ACC112 (cell line): Measurements from ENCODE around the gene MBP.

Experiments
- H2AFZ ChIP-seq: fragments of 200-600 bp; sonication (generic); one replicate; pipeline ENCODE4 v1.6.0; 2017; ENCODE audit warnings: antibody characterized with exemption, low read length; ENCODE audit not compliant: unreplicated experiment
- H3K27ac ChIP-seq: fragments of 200-600 bp; sonication (generic); 2 replicates; pipeline ENCODE4 v1.5.1; 2014; ENCODE audit warnings: low read depth, mild to moderate bottlenecking, antibody characterized with exemption, low read length, moderate library complexity
- H3K27me3 ChIP-seq: fragments of 200-600 bp; sonication (generic); 2 replicates; pipeline ENCODE4 v1.6.1; 2014; ENCODE audit warnings: mild to moderate bottlenecking, antibody characterized with exemption, low read length, moderate library complexity, mixed read lengths; ENCODE audit not compliant: insufficient read depth
- H3K36me3 ChIP-seq: fragments of 200-600 bp; sonication (generic); 2 replicates; pipeline ENCODE4 v1.6.1; 2016; ENCODE audit warnings: mild to moderate bottlenecking, antibody characterized with exemption, low read length, moderate library complexity, mixed read lengths; ENCODE audit not compliant: insufficient read depth
- H3K4me1 ChIP-seq: fragments of 200-600 bp; sonication (generic); one replicate; pipeline ENCODE4 v1.6.1; 2016; ENCODE audit warnings: low read length, mixed read lengths; ENCODE audit not compliant: insufficient read depth, unreplicated experiment, control insufficient read depth
- H3K4me3 ChIP-seq: fragments of 200-600 bp; sonication (generic); 2 replicates; pipeline ENCODE4 v1.5.1; 2014; ENCODE audit warnings: mild to moderate bottlenecking, low read depth, low read length
- H3K79me2 ChIP-seq: fragments of 200-600 bp; sonication (generic); one replicate; pipeline ENCODE4 v1.6.0; 2016; ENCODE audit warnings: low read length; ENCODE audit not compliant: control insufficient read depth, unreplicated experiment, insufficient read depth

The MBP gene

GRCh38 chr18:77015771-77016710 is 116.5 kb downstream of the MBP start:
- no peak overlapping the region for H3K27ac ChIP-seq
- H2AFZ ChIP-seq, result no peak overlapping the region
- H3K4me1 ChIP-seq, result no peaks in the 10 kb centered on the region
- H3K79me2 ChIP-seq, result no peaks in the 10 kb centered on the region
- no peak overlapping the region for H3K4me3 ChIP-seq
- H3K27me3 ChIP-seq, result no peaks in the 10 kb centered on the region
- H3K36me3 ChIP-seq, result no peaks in the 10 kb centered on the region; the same call in 1 of the 2 replicates

GRCh38 chr18:77015169-77015568 is 117.4 kb downstream of the MBP start:
- Histone ChIP-seq H3K4me1 (no peaks in the 10 kb centered on the region), H3K79me2 (no peaks in the 10 kb centered on the region), H3K4me3 (no peak overlapping the region), H3K27ac (no peak overlapping the region), H3K36me3 (no peaks in the 10 kb centered on the region; the same call in 1 of the 2 replicates), H2AFZ (no peak overlapping the region), H3K27me3 (no peaks in the 10 kb centered on the region)

DNA sequence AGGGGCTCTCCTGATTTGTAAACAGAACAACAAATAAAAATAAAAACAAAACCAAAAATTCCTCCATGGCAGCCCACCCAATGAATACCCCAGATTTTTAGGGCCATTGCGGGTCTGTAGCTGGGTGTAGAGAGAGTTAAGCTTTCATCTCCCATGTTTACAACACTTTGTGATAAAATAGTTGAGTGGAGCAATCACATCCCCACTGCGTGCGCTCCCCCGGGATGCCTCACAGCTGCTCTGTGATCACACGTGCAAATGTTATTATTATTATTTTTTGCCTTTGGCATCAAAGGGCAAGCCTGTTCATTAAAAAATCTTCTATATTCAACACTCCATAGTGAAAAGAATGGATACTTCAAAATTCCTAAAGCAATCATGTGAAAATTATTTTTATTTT is 118.0 kb downstream of the MBP start:
- Histone ChIP-seq H3K79me2 (no peaks in the 10 kb centered on the region), H3K4me3 (no peak overlapping the region), H2AFZ (no peak overlapping the region), H3K27ac (no peak overlapping the region), H3K27me3 (no peaks in the 10 kb centered on the region), H3K4me1 (no peaks in the 10 kb centered on the region), H3K36me3 (no peaks in the 10 kb centered on the region; the same call in 1 of the 2 replicates)

DNA sequence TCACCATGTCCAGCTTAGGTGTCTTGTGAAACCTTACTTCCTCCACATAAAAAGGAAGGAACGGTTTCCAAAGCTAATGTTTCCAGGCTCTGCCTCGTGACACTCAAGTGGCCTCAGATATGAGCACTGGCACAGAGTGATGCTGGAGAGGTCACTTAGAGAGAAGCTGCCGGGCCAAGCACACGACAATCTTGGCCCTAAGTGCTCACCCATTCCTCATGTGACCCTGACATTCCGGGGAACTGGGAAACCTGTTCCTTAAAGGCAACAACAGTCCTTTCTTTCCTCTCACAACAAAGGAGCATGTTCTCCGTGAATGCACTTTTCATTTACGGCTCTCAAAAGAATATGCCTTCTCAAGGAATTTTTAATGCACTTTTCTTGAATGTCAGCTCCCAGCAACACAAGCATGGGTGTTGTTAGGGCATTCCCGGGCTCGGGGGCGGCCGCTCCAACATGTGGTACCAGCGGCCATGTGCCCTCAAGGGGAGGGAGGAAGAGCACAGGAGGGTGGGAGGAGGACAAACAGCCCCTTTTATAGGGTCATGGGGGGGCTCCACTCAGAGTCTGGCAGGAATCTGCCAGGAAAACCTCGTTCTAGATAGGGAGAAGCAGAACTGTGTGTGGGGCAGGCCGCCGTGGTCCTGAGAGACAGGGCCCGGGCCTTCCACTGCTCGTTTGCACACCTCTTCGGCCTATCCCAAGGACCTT is 118.6 kb downstream of the MBP start:
- H3K27ac ChIP-seq, result no peak overlapping the region
- H3K4me3 ChIP-seq, result no peak overlapping the region
- H3K36me3 ChIP-seq, result no peaks in the 10 kb centered on the region; the same call in 1 of the 2 replicates
- H3K27me3 ChIP-seq, result no peaks in the 10 kb centered on the region
- no peak overlapping the region for H2AFZ ChIP-seq
- no peaks in the 10 kb centered on the region for H3K4me1 ChIP-seq
- no peaks in the 10 kb centered on the region for H3K79me2 ChIP-seq

- no peaks in the 10 kb centered on the region for H3K79me2 ChIP-seq
- no peaks in the 10 kb centered on the region for H3K4me1 ChIP-seq
- H3K4me3 ChIP-seq, result no peak overlapping the region
- H3K27ac ChIP-seq, result no peak overlapping the region
- no peak overlapping the region for H2AFZ ChIP-seq
- no peaks in the 10 kb centered on the region; the same call in 1 of the 2 replicates for H3K36me3 ChIP-seq
- no peaks in the 10 kb centered on the region for H3K27me3 ChIP-seq
Measured at GRCh38 chr18:77012806-77013541, 119.6 kb downstream of the MBP start.

DNA sequence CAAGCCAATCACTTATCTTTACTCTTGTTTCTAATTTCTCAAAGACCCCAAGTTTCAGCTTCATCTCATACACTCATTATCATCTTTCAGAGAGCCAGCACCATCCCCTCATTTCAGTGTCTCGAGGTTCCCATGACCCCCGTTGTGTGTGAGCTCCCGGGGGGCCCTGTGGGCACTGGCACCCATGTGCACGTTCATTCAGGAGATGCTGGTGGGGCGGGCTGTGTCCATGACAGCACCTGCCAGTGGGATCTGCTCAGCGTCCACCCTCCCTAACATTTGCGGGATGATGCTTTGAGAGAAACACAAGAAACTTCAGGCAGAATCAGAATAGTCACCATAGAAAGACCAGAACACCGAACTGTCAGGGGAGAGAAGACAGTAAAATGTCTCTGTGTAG is 120.5 kb downstream of the MBP start:
- Histone ChIP-seq H3K27ac (no peak overlapping the region), H3K4me1 (no peaks in the 10 kb centered on the region), H3K27me3 (no peaks in the 10 kb centered on the region), H2AFZ (no peak overlapping the region), H3K79me2 (no peaks in the 10 kb centered on the region), H3K36me3 (no peaks in the 10 kb centered on the region; the same call in 1 of the 2 replicates), H3K4me3 (no peak overlapping the region)

DNA sequence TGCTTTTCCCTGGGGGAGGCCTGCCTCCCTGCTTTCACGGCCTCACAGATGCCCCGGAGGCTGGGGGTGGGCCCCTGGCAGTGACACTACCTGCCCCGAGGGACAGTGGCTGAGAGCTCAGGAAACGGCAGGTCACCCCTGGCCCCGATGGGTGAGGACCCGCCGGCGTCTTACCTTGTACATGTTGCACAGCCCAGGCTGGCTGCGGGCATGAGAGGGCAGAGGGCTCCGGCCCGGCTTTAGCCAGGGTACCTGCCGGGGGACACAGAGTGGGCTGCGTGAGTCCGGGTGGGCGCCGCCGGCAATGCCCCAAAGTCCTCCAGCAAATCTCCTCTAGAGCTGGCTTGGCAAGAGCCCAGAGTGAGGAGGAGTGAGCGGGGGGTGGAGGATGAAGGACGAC is 122.9 kb downstream of the MBP start:
- Histone ChIP-seq H3K27me3 (0 out of 2 replicates have a peak, but pooled peaks cover 4% of the 10 kb centered on the region), H3K79me2 (no peaks in the 10 kb centered on the region), H2AFZ (no peak overlapping the region), H3K4me1 (no peaks in the 10 kb centered on the region), H3K36me3 (no peaks in the 10 kb centered on the region; the same call in 1 of the 2 replicates), H3K27ac (no peak overlapping the region), H3K4me3 (no peak overlapping the region)

DNA sequence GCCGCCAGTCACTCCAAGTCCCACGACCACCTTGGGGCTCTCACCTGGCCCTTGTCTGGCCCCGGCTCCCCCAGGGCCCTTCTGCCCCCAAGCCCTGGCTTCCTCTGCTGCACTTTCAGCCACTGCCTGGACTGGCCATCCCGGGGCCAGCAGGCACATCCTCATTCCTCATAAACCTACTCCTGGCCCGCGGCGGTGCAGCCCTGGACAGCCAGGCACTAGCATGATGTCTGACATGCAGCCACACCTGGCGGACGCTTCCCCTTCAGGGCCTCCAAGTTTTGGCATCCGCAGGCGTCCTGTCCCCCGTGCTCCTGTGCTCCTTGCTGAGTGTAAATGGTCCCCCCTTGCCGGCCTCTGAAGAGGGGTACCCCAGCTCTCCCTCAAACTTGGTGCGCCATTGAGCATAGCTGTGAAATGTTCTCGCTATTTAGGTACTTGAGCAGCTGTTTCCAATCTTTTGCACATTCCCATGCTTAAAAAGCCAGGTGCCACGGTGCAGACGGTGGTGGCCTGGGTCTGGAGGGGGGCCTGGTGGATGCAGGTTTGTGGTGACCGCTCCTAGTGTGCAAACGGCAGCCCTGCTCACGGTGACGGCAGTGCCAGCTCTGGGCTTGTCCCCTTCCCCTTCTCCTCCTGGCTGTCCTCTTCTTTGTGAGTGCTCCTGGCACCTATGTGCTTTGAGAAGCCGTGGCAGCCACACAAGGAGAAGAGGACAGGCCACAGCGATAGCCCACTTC is 123.8 kb downstream of the MBP start:
- no peaks in the 10 kb centered on the region for H3K4me1 ChIP-seq
- H3K27me3 ChIP-seq, result 0 out of 2 replicates have a peak, but pooled peaks cover 4% of the 10 kb centered on the region
- H3K36me3 ChIP-seq, result no peaks in the 10 kb centered on the region
- no peak overlapping the region for H2AFZ ChIP-seq
- H3K4me3 ChIP-seq, result no peak overlapping the region
- H3K27ac ChIP-seq, result no peak overlapping the region
- H3K79me2 ChIP-seq, result no peaks in the 10 kb centered on the region

GRCh38 chr18:77008006-77008405 is 124.6 kb downstream of the MBP start:
- no peak overlapping the region for H2AFZ ChIP-seq
- H3K79me2 ChIP-seq, result no peaks in the 10 kb centered on the region

GRCh38 chr18:77007251-77007650 is 125.3 kb downstream of the MBP start:
- Histone ChIP-seq H3K27ac (no peak overlapping the region), H3K4me1 (no peaks in the 10 kb centered on the region)

More at GRCh38 chr18:77008006-77008405, 124.6 kb downstream of the MBP start:
- Histone ChIP-seq H3K27me3 (0 out of 2 replicates have a peak, but pooled peaks cover 4% of the 10 kb centered on the region), H3K36me3 (no peaks in the 10 kb centered on the region), H3K27ac (no peak overlapping the region), H3K4me1 (no peaks in the 10 kb centered on the region), H3K4me3 (no peak overlapping the region)

More at GRCh38 chr18:77007251-77007650, 125.3 kb downstream of the MBP start:
- 0 out of 2 replicates have a peak, but pooled peaks cover 4% of the 10 kb centered on the region for H3K27me3 ChIP-seq
- H2AFZ ChIP-seq, result no peak overlapping the region
- H3K4me3 ChIP-seq, result no peak overlapping the region
- no peaks in the 10 kb centered on the region for H3K79me2 ChIP-seq
- no peaks in the 10 kb centered on the region for H3K36me3 ChIP-seq
